H9 (cell line): ENCODE measurements around the gene GLS2. TPM values are rescaled to one million over a fixed set of nuclear protein-coding genes. Genes with fewer than 3 reads are reported as not detected.
"Not testable (repeated sequence)": the region's sequence is repeated elsewhere in the genome, so short reads cannot be mapped to it uniquely, and the experiment has no call there.

Source experiments
- DNase-seq: peaks from one replicate; pipeline ENCODE4 v3.0.0-alpha.2; 2017
- H2AFZ ChIP-seq: one replicate; pipeline ENCODE4 v1.6.1; 2013; ENCODE audit warnings: mild to moderate bottlenecking, low read length, control low read depth, moderate library complexity
- H2AK5ac ChIP-seq: 2 replicates; pipeline ENCODE4 v1.6.1; 2013; ENCODE audit warnings: low read length, control low read depth, mixed read lengths; ENCODE audit not compliant: insufficient read length
- H2BK120ac ChIP-seq: one replicate; pipeline ENCODE4 v1.6.1; 2013; ENCODE audit warnings: low read depth, mild to moderate bottlenecking, low read length, control low read depth, inconsistent platforms; ENCODE audit not compliant: poor library complexity, severe bottlenecking
- H2BK12ac ChIP-seq: 2 replicates; pipeline ENCODE4 v1.6.1; 2013; ENCODE audit warnings: low read length, control low read depth, mixed read lengths, low read depth; ENCODE audit not compliant: insufficient read length
- H2BK15ac ChIP-seq: 2 replicates; pipeline ENCODE4 v1.6.1; 2013; ENCODE audit warnings: low read depth, low read length, control low read depth
- H2BK20ac ChIP-seq: one replicate; pipeline ENCODE4 v1.6.1; 2013; ENCODE audit warnings: low read depth, mild to moderate bottlenecking, low read length, control low read depth, inconsistent platforms; ENCODE audit not compliant: poor library complexity, severe bottlenecking
- H2BK5ac ChIP-seq: 2 replicates; pipeline ENCODE4 v1.6.1; 2013; ENCODE audit warnings: low read length, control low read depth, mixed read lengths; ENCODE audit not compliant: insufficient read length
- H3K14ac ChIP-seq: 2 replicates; pipeline ENCODE4 v1.6.1; 2013; ENCODE audit warnings: low read length, control low read depth; ENCODE audit not compliant: insufficient read depth
- H3K18ac ChIP-seq: 2 replicates; pipeline ENCODE4 v1.6.1; 2013; ENCODE audit warnings: low read depth, mild to moderate bottlenecking, mixed read lengths, low read length, control low read depth; ENCODE audit not compliant: insufficient read length
- H3K23ac ChIP-seq: 2 replicates; pipeline ENCODE4 v1.6.1; 2013; ENCODE audit warnings: low read length, control low read depth, mixed read lengths, low read depth; ENCODE audit not compliant: insufficient read length
- H3K23me2 ChIP-seq: 2 replicates; pipeline ENCODE4 v1.6.1; 2013; ENCODE audit warnings: low read depth, mild to moderate bottlenecking, mixed read lengths, low read length, control low read depth; ENCODE audit not compliant: insufficient read length, poor library complexity, severe bottlenecking
- H3K27ac ChIP-seq: 2 replicates; pipeline ENCODE4 v1.5.1; 2013; ENCODE audit warnings: low read length, control low read depth, mixed read lengths, low read depth; ENCODE audit not compliant: insufficient read length
- H3K27me3 ChIP-seq: 2 replicates; pipeline ENCODE4 v1.6.1; 2013; ENCODE audit warnings: low read length, control low read depth, inconsistent platforms; ENCODE audit not compliant: insufficient read depth
- H3K4ac ChIP-seq: 2 replicates; pipeline ENCODE4 v1.6.1; 2013; ENCODE audit warnings: low read depth, mild to moderate bottlenecking, control low read depth, inconsistent platforms, low read length, moderate library complexity
- H3K4me1 ChIP-seq: 2 replicates; pipeline ENCODE4 v1.6.1; 2013; ENCODE audit warnings: low read length, control low read depth, inconsistent platforms; ENCODE audit not compliant: insufficient read depth
- H3K4me2 ChIP-seq: 2 replicates; pipeline ENCODE4 v1.6.1; 2013; ENCODE audit warnings: low read length, control low read depth, mixed read lengths; ENCODE audit not compliant: insufficient read length, insufficient read depth
- H3K56ac ChIP-seq: 2 replicates; pipeline ENCODE4 v1.6.1; 2013; ENCODE audit warnings: low read depth, mild to moderate bottlenecking, mixed read lengths, low read length, control low read depth; ENCODE audit not compliant: insufficient read length
- H3K79me1 ChIP-seq: 2 replicates; pipeline ENCODE4 v1.6.1; 2013; ENCODE audit warnings: low read depth, mild to moderate bottlenecking, moderate library complexity, low read length, control low read depth, inconsistent platforms; ENCODE audit not compliant: insufficient read depth, poor library complexity, severe bottlenecking
- H3K79me2 ChIP-seq: 2 replicates; pipeline ENCODE4 v1.6.1; 2013; ENCODE audit warnings: low read length, control low read depth, inconsistent platforms; ENCODE audit not compliant: insufficient read depth
- H3K9ac ChIP-seq: 2 replicates; pipeline ENCODE4 v1.6.1; 2013; ENCODE audit warnings: low read length, control low read depth, mixed read lengths; ENCODE audit not compliant: insufficient read length; ENCODE audit errors: extremely low read depth
- H3K9me3 ChIP-seq: one replicate; pipeline ENCODE4 v1.6.1; 2013; ENCODE audit warnings: low read depth, low read length, inconsistent platforms; ENCODE audit not compliant: control insufficient read depth
- H3T11ph ChIP-seq: one replicate; pipeline ENCODE4 v1.6.1; 2013; ENCODE audit warnings: mild to moderate bottlenecking, low read length, control low read depth, inconsistent platforms
- H4K20me1 ChIP-seq: one replicate; pipeline ENCODE4 v1.6.1; 2013; ENCODE audit not compliant: control insufficient read depth, insufficient read length, insufficient read depth
- H4K5ac ChIP-seq: 2 replicates; pipeline ENCODE4 v1.6.1; 2013; ENCODE audit warnings: low read depth, mild to moderate bottlenecking, mixed read lengths, low read length, control low read depth; ENCODE audit not compliant: insufficient read length
- H4K8ac ChIP-seq: replicated peaks from 2 replicates; pipeline ENCODE4 v1.6.1; 2013; ENCODE audit warnings: low read length, control low read depth, mixed read lengths, low read depth; ENCODE audit not compliant: insufficient read length
- H4K91ac ChIP-seq: 2 replicates; pipeline ENCODE4 v1.6.1; 2013; ENCODE audit warnings: low read depth, mild to moderate bottlenecking, moderate library complexity, mixed read lengths, low read length, control low read depth; ENCODE audit not compliant: insufficient read length
- H3K27ac Mint-ChIP-seq, 3 experiments: 2 replicates in 2 of 3; 3 replicates in 1 of 3; pipeline ENCODE4 v1.8.0; 2020 to 2021; ENCODE audit warnings: mixed read lengths in 3 of 3, mild to moderate bottlenecking in 1 of 3, moderate library complexity in 1 of 3
- H3K27me3 Mint-ChIP-seq: 2 replicates; pipeline ENCODE4 v1.8.0; 2021; ENCODE audit warnings: low read depth, mild to moderate bottlenecking, moderate library complexity, mixed read lengths
- H3K36me3 Mint-ChIP-seq, 3 experiments: 2 replicates in 2 of 3; 3 replicates in 1 of 3; pipeline ENCODE4 v1.8.0; 2020 to 2021; ENCODE audit warnings: low read depth in 3 of 3, mixed read lengths in 3 of 3; ENCODE audit not compliant: insufficient read depth in 1 of 3
- H3K4me1 Mint-ChIP-seq, 2 experiments: 2 replicates each; pipeline ENCODE4 v1.8.0; 2020; ENCODE audit warnings: mixed read lengths in 2 of 2
- H3K4me3 Mint-ChIP-seq, 2 experiments: 2 replicates in 1 of 2; 3 replicates in 1 of 2; pipeline ENCODE4 v1.8.0; 2020 to 2021; ENCODE audit warnings: mild to moderate bottlenecking in 2 of 2, mixed read lengths in 2 of 2, moderate library complexity in 1 of 2
- H3K9me3 Mint-ChIP-seq, 2 experiments: 2 replicates in 1 of 2; 3 replicates in 1 of 2; pipeline ENCODE4 v1.8.0; 2020; ENCODE audit warnings: mild to moderate bottlenecking in 2 of 2, mixed read lengths in 2 of 2, moderate library complexity in 1 of 2
- WGBS: extraction: QIAGEN DNeasy Blood & Tissue Kit; methylation state at CpG from one replicate; pipeline ENCODE4 v1.1.7; 2013; ENCODE audit warnings: missing lambda C conversion rate, low lambda C conversion rate, mixed read lengths; ENCODE audit not compliant: insufficient read length; ENCODE audit errors: extremely low coverage; 5-methylcytosine and 5-hydroxymethylcytosine counted together
- total RNA-seq: library from RNA; stranded (reverse); gene quantifications from 2 replicates; pipeline ENCODE4 v1.2.1, GENCODE V29; 2021

Gene GLS2
- total RNA-seq, 1 experiment from 2014 or later = 17.0 TPM

- not testable (repeated sequence) for H3K4ac ChIP-seq, H3T11ph ChIP-seq, H3K27me3 ChIP-seq, H3K18ac ChIP-seq, H2BK12ac ChIP-seq, H2BK120ac ChIP-seq, H3K79me2 ChIP-seq, H2BK15ac ChIP-seq, H2AFZ ChIP-seq, H3K4me1 ChIP-seq, H3K27ac Mint-ChIP-seq, H3K79me1 ChIP-seq, DNase-seq, H3K56ac ChIP-seq, H2AK5ac ChIP-seq, H2BK5ac ChIP-seq, H3K36me3 Mint-ChIP-seq, H3K4me2 ChIP-seq, H3K14ac ChIP-seq, H4K20me1 ChIP-seq, H3K9ac ChIP-seq, H3K23me2 ChIP-seq, H4K8ac ChIP-seq, H4K5ac ChIP-seq, H3K4me3 Mint-ChIP-seq, H4K91ac ChIP-seq, H3K9me3 ChIP-seq, H3K27ac ChIP-seq, H3K23ac ChIP-seq, H2BK20ac ChIP-seq
- H3K4me1 Mint-ChIP-seq = peaks cover 11% of the 10 kb centered on the region in 2 experiments
- peaks cover 46% of the 10 kb centered on the region for H3K27me3 Mint-ChIP-seq
- peaks cover 22 to 33% of the 10 kb centered on the region in 2 experiments for H3K9me3 Mint-ChIP-seq
- WGBS = no CpG with 5 or more reads among the region's 9 CpGs
Measured at GRCh38 chr12:56499452-56499851, 11.5 kb upstream of the GLS2 start.

GRCh38 chr12:56498126-56498902, 10.4 kb upstream of the GLS2 start:
- H3T11ph ChIP-seq, H3K27me3 ChIP-seq, H3K9ac ChIP-seq, H2BK5ac ChIP-seq, H2BK20ac ChIP-seq, H3K56ac ChIP-seq, H3K79me1 ChIP-seq, H3K23me2 ChIP-seq, DNase-seq, H3K4me1 ChIP-seq, H4K91ac ChIP-seq, H3K27ac Mint-ChIP-seq, H3K14ac ChIP-seq, H4K5ac ChIP-seq, H3K4me3 Mint-ChIP-seq, H2AFZ ChIP-seq, H3K18ac ChIP-seq, H3K9me3 ChIP-seq, H2BK12ac ChIP-seq, H4K8ac ChIP-seq, H3K36me3 Mint-ChIP-seq, H3K4ac ChIP-seq, H2BK120ac ChIP-seq, H3K27ac ChIP-seq, H3K23ac ChIP-seq, H3K4me2 ChIP-seq, H2AK5ac ChIP-seq, H4K20me1 ChIP-seq, H3K79me2 ChIP-seq, H2BK15ac ChIP-seq: not testable (repeated sequence)
- Mint-ChIP-seq H3K9me3 (peaks cover 25 to 31% of the 10 kb centered on the region in 2 experiments), H3K27me3 (peaks cover 46% of the 10 kb centered on the region), H3K4me1 (peaks cover 11% of the 10 kb centered on the region in 2 experiments)
- WGBS = no CpG with 5 or more reads among the region's 14 CpGs
